Lower leg skin (tissue), 4 donors: ENCODE measurements around the gene AFF1. TPM values are rescaled to one million over a fixed set of nuclear protein-coding genes. Genes with fewer than 3 reads are reported as not detected.

Experiments used
- DNase-seq, 2 donors: peaks; one replicate each; pipeline ENCODE4 v3.0.0-alpha.2; 2019; ENCODE audit warnings: low spot score in 2 of 2
- H3K4me3 ChIP-seq: fragments of 200-600 bp; sonication (generic); 2 replicates; pipeline ENCODE4 v1.5.1; 2017; ENCODE audit warnings: mild to moderate bottlenecking, low read depth; ENCODE audit not compliant: poor library complexity, severe bottlenecking
- CTCF ChIP-seq, 3 donors: fragments of 450-650 bp; IDR thresholded peaks; one replicate each; pipeline ENCODE4 v1.5.1; 2016; ENCODE audit warnings: antibody characterized with exemption in 3 of 3, mild to moderate bottlenecking in 3 of 3, moderate library complexity in 2 of 3
- POLR2A ChIP-seq, 2 donors: fragments of 450-650 bp; IDR thresholded peaks; one replicate each; pipeline ENCODE4 v1.6.1; 2016 to 2017; ENCODE audit warnings: antibody characterized with exemption in 2 of 2, mild to moderate bottlenecking in 1 of 2, moderate library complexity in 1 of 2
- WGBS, 2 donors: methylation state at CpG; one replicate each; pipeline ENCODE4 v1.1.5; 2018; 5-methylcytosine and 5-hydroxymethylcytosine counted together
- intact Hi-C: fragments of 100-400 bp; cut with DNase I; formaldehyde crosslinking; loops from one replicate; pipeline ENCODE4 v1.15.0; 2023; ENCODE audit warnings: low total_unique reads
- total RNA-seq, 4 donors: library from RNA; depleted of rRNA; stranded (reverse); fragments of >200 nt; gene quantifications; one replicate each; pipeline ENCODE4 v1.1.0, GENCODE V29; 2016

The AFF1 gene
- total RNA-seq, 4 donors from 2014 or later = 58.1 to 107 (median 71.2) TPM

- TF ChIP-seq CTCF (IDR thresholded peaks at IDR 0.05) = no peak
- no peak for TF ChIP-seq POLR2A (IDR thresholded peaks at IDR 0.05)
- intact Hi-C loops = no loop called here
- WGBS, 2 donors = 17 to 18% methylated on average over 14 of the region's 14 CpGs
- peak in 1 of 2 donors; percentile 52 for DNase-seq
- no peak overlapping the region for H3K4me3 ChIP-seq
Measured at GRCh38 chr4:87073199-87074120, 138.6 kb downstream of the AFF1 start.

DNA sequence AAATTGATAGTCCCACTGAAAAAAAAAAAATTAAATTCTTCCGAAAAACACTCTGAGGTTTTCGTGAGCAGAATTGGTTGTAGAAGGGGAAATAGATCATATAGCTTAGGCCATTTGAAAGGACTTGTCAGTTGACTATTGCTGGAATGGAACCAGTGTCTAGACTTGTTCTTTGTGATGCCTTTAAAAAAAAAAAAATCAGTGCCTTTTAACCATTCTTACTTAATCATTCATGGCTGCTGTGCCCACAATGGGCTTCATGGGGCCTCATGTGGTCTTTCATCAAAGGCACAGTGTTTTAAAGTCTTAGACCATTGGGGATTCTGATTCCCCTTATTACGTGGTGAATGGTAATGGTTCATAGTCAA lies 139.3 kb downstream of the AFF1 start:
- H3K4me3 ChIP-seq = no peak overlapping the region
- no peak for DNase-seq
- intact Hi-C loops = no loop called here
- 21 to 39% methylated on average over 3 of the region's 3 CpGs for WGBS, 2 donors
- TF ChIP-seq CTCF (IDR thresholded peaks at IDR 0.05) = no peak
- TF ChIP-seq POLR2A (IDR thresholded peaks at IDR 0.05) = no peak

GRCh38 chr4:87075876-87076275 lies 141.1 kb downstream of the AFF1 start:
- WGBS, 2 donors = 62 to 68% methylated on average over 2 of the region's 2 CpGs
- intact Hi-C loops = no loop called here
- H3K4me3 ChIP-seq = no peak overlapping the region
- TF ChIP-seq POLR2A (IDR thresholded peaks at IDR 0.05) (no peak), CTCF (IDR thresholded peaks at IDR 0.05) (no peak)
- no peak for DNase-seq

DNA sequence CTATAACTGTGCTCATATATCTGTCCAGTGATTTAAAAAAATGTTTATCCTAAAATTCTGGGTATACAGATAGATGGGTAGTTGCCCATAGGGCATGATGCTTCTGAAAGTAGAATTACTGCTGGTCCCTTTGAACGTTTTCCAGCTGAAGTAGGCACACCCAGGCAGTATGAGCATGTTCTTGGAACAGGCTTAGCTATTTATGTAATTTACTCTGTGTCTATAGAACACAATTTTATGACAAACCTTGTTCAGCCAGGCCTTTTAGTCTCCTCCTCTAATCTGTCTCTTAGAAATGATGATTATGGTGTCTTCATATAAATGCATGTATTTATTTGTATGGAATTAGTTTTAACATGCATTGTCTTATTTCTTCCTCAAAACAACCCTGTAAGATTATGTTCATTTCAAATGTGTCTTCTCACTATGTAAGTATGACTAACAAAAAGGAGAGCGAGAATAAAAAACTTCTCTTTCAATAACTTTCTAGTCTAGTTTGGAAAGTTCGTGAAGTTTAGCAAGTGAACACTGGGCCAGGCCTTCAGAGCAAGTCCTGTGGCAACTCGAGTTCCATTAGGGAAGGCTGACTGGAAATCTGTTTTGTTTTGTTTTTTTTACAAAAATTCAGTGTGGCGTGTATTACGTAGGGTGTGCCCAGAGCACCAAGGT lies 142.0 kb downstream of the AFF1 start:
- intact Hi-C loops = no loop called here
- no peak for DNase-seq
- 43 to 57% methylated on average over 6 of the region's 6 CpGs for WGBS, 2 donors
- TF ChIP-seq CTCF (IDR thresholded peaks at IDR 0.05) (no peak), POLR2A (IDR thresholded peaks at IDR 0.05) (no peak)
- no peak overlapping the region for H3K4me3 ChIP-seq

GRCh38 chr4:87077914-87078585 lies 143.2 kb downstream of the AFF1 start:
- intact Hi-C loops = no loop called here
- H3K4me3 ChIP-seq = no peak overlapping the region
- DNase-seq = no peak
- WGBS, 2 donors = 52 to 60% methylated on average over 4 of the region's 4 CpGs
- no peak for TF ChIP-seq CTCF (IDR thresholded peaks at IDR 0.05)
- TF ChIP-seq POLR2A (IDR thresholded peaks at IDR 0.05) = no peak
